Stimulated activated naive CD4-positive, alpha-beta T cell (primary cell): ENCODE measurements around the gene ITGA1.

Experiments
- DNase-seq, 6 experiments: peaks; one replicate each; lab custom pipeline; 2025; lab: John Stamatoyannopoulos, UW

Gene ITGA1

GRCh38 chr5:52996979-52997378, 209.3 kb downstream of the ITGA1 start:
- DNase-seq: no peak

- DNase-seq: no peak
These were observed 209.7 kb downstream of the ITGA1 start for GRCh38 chr5:52997424-52997823.

- DNase-seq: no peak
These were observed 211.0 kb downstream of the ITGA1 start for GRCh38 chr5:52998552-52999313.

GRCh38 chr5:52999344-52999949, 211.7 kb downstream of the ITGA1 start:
- DNase-seq: no peak

- DNase-seq: no peak
These were observed 213.8 kb downstream of the ITGA1 start for GRCh38 chr5:53001541-53001940.

- no peak for DNase-seq
These were observed 214.8 kb downstream of the ITGA1 start for GRCh38 chr5:53002491-53002890.

- DNase-seq: no peak
These were observed 215.4 kb downstream of the ITGA1 start for GRCh38 chr5:53003144-53003543.

GRCh38 chr5:53006911-53007890, 219.5 kb downstream of the ITGA1 start:
- no peak for DNase-seq

- DNase-seq: no peak
These were observed 221.0 kb downstream of the ITGA1 start for GRCh38 chr5:53008751-53009150.
